Stimulated activated CD8-positive, alpha-beta memory T cell treated with anti-CD3 and anti-CD28 coated beads, Interleukin-7, amount 100 ng/mL, for 48 hours (primary cell): ENCODE data around the gene TUBGCP6.

Source experiments
- DNase-seq, 2 donors: peaks; one replicate each; pipeline ENCODE4 v3.0.0-alpha.2; 2020; ENCODE audit warnings: low read depth in 1 of 2; ENCODE audit errors: extremely low read depth in 1 of 2

Gene TUBGCP6

GRCh38 chr22:50227579-50228215 is 17.1 kb downstream of the TUBGCP6 start:
- DNase-seq = no peak

- no peak for DNase-seq
Observed at GRCh38 chr22:50226875-50227165, 18.0 kb downstream of the TUBGCP6 start.

- no peak for DNase-seq
Observed at GRCh38 chr22:50226063-50226874, 18.6 kb downstream of the TUBGCP6 start.

GRCh38 chr22:50225200-50225969 is 19.4 kb downstream of the TUBGCP6 start:
- no peak for DNase-seq

GRCh38 chr22:50224071-50224470 is 20.8 kb downstream of the TUBGCP6 start:
- no peak for DNase-seq

GRCh38 chr22:50222508-50222907 is 22.3 kb downstream of the TUBGCP6 start:
- no peak for DNase-seq

- no peak for DNase-seq
Observed at GRCh38 chr22:50221410-50222300, 23.2 kb downstream of the TUBGCP6 start.

- DNase-seq = no peak
Observed at GRCh38 chr22:50220603-50221409, 24.0 kb downstream of the TUBGCP6 start.

- DNase-seq = no peak
Observed at GRCh38 chr22:50219800-50220602, 24.8 kb downstream of the TUBGCP6 start.

GRCh38 chr22:50218996-50219727 is 25.7 kb downstream of the TUBGCP6 start:
- no peak for DNase-seq

GRCh38 chr22:50218153-50218995 is 26.4 kb downstream of the TUBGCP6 start:
- DNase-seq = no peak

- DNase-seq = no peak
Observed at GRCh38 chr22:50217543-50218152, 27.2 kb downstream of the TUBGCP6 start.

GRCh38 chr22:50216684-50217520 is 27.9 kb downstream of the TUBGCP6 start:
- no peak for DNase-seq

- no peak for DNase-seq
Observed at GRCh38 chr22:50216055-50216683, 28.7 kb downstream of the TUBGCP6 start.

GRCh38 chr22:50215297-50216054 is 29.3 kb downstream of the TUBGCP6 start:
- no peak for DNase-seq
